GM12892 (cell line): Measurements from ENCODE around the gene CLASP1.

ENCODE experiments used
- POLR2AphosphoS5 ChIP-seq: IDR thresholded peaks from 2 replicates; pipeline ENCODE4 v1.6.1; 2011; ENCODE audit warnings: low read depth, low read length, control low read depth
- TAF1 ChIP-seq: IDR thresholded peaks from 2 replicates; pipeline ENCODE4 v1.6.1; 2011; ENCODE audit warnings: low read depth, mild to moderate bottlenecking, control low read depth, low read length, borderline replicate concordance

- no peak for TF ChIP-seq POLR2AphosphoS5
- no peak for TF ChIP-seq TAF1
These were observed 329.3 kb downstream of the CLASP1 start for GRCh38 chr2:121319941-121320340.
